Measurements from ENCODE around the gene KDM6B.

Gene KDM6B

DNA sequence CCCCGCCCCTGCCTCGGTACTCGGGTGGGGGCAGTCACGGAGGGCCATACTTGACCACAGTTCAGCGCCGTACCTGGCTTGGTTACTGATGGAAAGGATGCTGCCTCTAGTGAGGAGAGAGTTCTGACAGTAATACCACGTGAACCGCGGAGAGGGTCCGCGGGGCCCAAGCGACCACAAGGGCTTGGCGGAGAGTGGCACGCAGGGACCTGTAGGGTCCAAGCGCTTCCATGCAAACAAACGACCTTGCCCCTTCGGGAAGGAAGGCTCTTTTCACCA, 9.2 kb downstream of the KDM6B start:
- peak overlapping the region; percentile 70 for H3K4me3 ChIP-seq (ENCODE audit: low read depth, low read length)
- TF ChIP-seq, protein P1, sequence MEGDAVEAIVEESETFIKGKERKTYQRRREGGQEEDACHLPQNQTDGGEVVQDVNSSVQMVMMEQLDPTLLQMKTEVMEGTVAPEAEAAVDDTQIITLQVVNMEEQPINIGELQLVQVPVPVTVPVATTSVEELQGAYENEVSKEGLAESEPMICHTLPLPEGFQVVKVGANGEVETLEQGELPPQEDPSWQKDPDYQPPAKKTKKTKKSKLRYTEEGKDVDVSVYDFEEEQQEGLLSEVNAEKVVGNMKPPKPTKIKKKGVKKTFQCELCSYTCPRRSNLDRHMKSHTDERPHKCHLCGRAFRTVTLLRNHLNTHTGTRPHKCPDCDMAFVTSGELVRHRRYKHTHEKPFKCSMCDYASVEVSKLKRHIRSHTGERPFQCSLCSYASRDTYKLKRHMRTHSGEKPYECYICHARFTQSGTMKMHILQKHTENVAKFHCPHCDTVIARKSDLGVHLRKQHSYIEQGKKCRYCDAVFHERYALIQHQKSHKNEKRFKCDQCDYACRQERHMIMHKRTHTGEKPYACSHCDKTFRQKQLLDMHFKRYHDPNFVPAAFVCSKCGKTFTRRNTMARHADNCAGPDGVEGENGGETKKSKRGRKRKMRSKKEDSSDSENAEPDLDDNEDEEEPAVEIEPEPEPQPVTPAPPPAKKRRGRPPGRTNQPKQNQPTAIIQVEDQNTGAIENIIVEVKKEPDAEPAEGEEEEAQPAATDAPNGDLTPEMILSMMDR (IDR thresholded peaks at IDR 0.05; ENCODE audit: low read depth, low read length, missing control alignments), result no peak
- no peak for DNase-seq (ENCODE audit: low read depth)
- in situ Hi-C loops (cut with HindIII; ENCODE audit: low sequenced_read_pairs), result no loop called here

DNA sequence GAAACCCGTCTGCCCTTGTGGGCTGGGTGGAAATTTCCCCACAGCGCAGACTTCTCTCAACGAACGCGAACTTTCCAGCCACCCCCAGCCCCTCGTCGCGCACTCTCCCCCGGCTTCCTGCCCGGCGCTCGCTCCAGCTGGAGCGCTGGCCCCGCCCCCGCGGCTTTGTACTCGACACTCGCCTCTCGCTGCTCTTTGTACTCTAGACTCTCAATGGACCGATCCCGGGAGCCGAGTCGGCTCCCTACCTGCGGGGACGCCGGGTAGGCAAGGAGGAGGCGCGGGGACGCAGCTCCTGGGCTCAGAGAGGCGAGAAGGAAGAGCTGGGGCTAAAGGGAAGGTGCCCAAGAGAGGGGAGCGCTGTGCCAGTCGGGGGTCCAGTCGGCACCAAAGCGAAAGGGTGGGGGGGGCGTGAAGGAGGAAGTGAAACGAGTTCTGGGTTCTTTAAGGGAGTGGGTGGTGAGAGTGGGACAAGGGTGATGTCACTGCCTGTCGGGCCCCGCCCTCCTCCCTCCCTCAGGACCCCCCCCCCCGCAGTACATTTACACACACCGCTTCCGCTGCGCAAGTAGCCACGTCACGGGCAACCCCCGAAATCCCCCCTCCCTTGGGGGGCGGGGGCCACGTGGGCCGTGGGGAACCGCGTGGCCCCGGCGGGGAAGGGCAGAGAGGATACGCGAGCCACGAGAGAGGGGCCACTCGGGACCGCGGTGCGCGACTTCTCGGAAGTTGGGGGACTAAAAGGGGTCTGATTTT, 9.7 kb downstream of the KDM6B start:
- TF ChIP-seq, protein P1 (IDR thresholded peaks at IDR 0.05; ENCODE audit: low read depth, low read length, missing control alignments), result no peak
- H3K4me3 ChIP-seq (ENCODE audit: low read depth, low read length), result peak overlapping the region; percentile 70
- in situ Hi-C loops (cut with HindIII; ENCODE audit: low sequenced_read_pairs), result no loop called here
- no peak for DNase-seq (ENCODE audit: low read depth)

DNA sequence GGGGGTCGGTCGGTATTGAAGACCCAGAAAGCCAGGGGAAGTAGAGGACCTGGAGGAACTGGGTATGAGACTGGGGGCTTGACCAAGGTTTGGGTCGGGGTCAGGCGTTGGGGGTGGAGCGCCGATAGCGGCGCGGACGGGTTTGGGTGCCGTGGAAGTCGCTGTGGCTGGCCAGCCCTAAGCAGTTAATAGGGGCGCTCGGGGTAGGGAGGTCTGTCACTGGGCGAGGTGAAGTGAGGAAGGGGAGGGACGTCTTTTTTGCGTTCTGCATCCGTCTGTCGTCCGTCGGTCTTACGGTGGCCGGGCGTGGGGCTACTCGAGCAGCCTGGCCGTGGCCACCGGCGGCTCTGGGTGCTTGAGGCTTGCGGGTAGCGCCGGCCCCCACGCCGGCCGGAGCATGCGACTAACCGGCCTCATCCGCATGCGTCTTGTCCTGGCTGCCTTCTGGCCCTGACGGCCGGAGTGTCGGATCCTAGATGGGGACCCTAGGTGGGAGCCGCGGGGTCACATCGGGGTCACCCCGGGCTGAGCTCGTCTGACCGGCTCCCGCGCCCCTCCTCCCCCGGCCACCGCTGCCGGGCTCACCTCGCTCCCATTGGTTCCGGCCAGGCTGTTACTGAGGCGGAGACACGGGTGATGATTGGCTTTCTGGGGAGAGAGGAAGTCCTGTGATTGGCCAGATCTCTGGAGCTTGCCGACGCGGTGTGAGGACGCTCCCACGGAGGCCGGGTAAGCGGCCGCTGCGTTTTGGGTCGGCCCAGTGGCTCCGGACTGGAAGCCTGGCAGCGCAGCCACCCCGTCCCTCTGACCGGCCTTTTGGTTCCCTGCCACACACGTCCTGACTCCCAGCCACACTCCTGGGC, 10.5 kb downstream of the KDM6B start:
- in situ Hi-C loops (cut with HindIII; ENCODE audit: low sequenced_read_pairs), result no loop called here
- peak overlapping the region; percentile 70 for H3K4me3 ChIP-seq (ENCODE audit: low read depth, low read length)
- DNase-seq (ENCODE audit: low read depth), result peak; percentile 85
- TF ChIP-seq, protein P1 (IDR thresholded peaks at IDR 0.05; ENCODE audit: low read depth, low read length, missing control alignments), result no peak

DNA sequence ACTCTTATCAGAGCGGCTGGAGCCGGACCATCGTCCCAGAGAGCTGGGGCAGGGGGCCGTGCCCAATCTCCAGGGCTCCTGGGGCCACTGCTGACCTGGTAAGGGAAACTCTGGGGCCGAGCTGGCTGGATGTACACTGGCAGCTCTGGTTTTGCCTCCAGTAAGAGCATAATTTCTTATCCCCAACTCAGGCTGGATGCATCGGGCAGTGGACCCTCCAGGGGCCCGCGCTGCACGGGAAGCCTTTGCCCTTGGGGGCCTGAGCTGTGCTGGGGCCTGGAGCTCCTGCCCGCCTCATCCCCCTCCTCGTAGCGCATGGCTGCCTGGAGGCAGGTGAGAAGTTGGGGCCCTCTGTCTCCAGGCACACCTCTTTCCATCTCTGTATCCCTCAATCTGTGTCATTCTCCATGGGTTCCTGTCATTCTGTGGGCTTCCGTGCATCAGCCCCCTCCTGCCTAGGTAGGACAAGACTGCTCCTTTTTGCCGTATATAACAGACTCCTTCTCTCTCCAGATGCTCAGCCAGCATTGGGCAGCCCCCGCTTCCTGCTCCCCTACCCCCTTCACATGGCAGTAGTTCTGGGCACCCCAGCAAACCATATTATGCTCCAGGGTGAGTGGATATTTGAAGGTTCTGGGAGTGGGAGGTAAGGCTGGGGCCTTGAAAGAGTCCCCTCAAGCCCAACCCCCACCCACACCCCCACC, 11.5 kb downstream of the KDM6B start:
- DNase-seq (ENCODE audit: low read depth), result no peak
- H3K4me3 ChIP-seq (ENCODE audit: low read depth, low read length), result peak overlapping the region; percentile 70
- in situ Hi-C loops (cut with HindIII; ENCODE audit: low sequenced_read_pairs), result no loop called here
- TF ChIP-seq, protein P1 (IDR thresholded peaks at IDR 0.05; ENCODE audit: low read depth, low read length, missing control alignments), result no peak

DNA sequence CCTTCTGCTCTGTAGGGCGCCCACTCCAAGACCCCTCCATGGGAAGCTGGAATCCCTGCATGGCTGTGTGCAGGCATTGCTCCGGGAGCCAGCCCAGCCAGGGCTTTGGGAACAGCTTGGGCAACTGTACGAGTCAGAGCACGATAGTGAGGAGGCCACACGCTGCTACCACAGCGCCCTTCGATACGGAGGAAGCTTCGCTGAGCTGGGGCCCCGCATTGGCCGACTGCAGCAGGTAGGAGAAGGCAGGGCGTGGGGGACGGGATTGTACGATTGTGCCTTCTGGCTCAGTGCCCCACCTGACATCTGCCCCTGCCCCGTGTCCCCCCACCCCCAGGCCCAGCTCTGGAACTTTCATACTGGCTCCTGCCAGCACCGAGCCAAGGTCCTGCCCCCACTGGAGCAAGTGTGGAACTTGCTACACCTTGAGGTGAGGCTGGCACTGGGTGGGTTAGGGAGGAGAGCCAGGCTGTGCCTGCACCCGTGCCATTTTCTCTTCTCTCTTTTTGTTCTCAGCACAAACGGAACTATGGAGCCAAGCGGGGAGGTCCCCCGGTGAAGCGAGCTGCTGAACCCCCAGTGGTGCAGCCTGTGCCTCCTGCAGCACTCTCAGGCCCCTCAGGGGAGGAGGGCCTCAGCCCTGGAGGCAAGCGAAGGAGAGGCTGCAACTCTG, 12.2 kb downstream of the KDM6B start:
- TF ChIP-seq, protein P1 (IDR thresholded peaks at IDR 0.05; ENCODE audit: low read depth, low read length, missing control alignments), result no peak
- DNase-seq (ENCODE audit: low read depth), result no peak
- in situ Hi-C loops (cut with HindIII; ENCODE audit: low sequenced_read_pairs), result no loop called here
- H3K4me3 ChIP-seq (ENCODE audit: low read depth, low read length), result no peak overlapping the region

All from astrocyte of the cerebellum (primary cell).